ENCODE results near the gene NEURL4. TPM values are rescaled to one million over a fixed set of nuclear protein-coding genes. Genes with fewer than 3 reads are reported as not detected.

NEURL4 gene
- polyA plus RNA-seq, 2 of the 4 experiments (the other 2 are of a cell fraction): 12.2 to 50.4 TPM

DNA sequence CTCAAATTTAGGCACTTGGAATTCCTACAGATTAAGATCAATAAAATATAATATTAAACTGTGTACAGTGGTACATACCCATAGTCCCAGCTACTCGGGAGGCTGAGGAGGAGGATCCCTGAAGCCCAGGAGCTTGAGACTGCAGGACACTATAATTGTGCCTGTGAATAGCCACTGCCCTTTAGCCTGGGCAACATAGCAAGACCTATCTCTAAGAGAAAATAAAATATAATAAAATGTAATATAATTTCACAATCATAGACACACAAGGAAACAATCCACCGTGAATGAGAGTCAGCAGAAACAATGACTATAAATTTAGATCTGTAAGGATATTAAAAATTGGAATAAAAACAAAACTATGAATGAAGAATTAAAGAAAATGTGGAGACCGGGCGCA lies 41.7 kb upstream of the NEURL4 start:
- CTCF ChIA-PET: interaction anchor here (1.0 to 12.6 kb wide), 7 partner anchors 9 to 317 kb away, joined by 3 to 154 read pairs (median 5); partner anchors contain the start of genes KCTD11, TMEM95 and TP53
- POLR2A ChIA-PET: interaction anchor here (0.6 kb wide), 2 partner anchors 21 to 39 kb away, joined by 3 read pairs; no protein-coding TSS in a partner anchor
- FAIRE-seq: no peak

More for the DNA sequence above, 41.7 kb upstream of the NEURL4 start:
- Histone ChIP-seq H3K4me1 (no peaks in the 10 kb centered on the region), H3K9me3 (no peaks in the 10 kb centered on the region), H3K27ac (no peak overlapping the region), H3K4me3 (no peak overlapping the region), H3K4me2 (no peak overlapping the region)
- no peak for TF ChIP-seq ESRRA (IDR thresholded peaks at IDR 0.05; ENCODE audit: borderline replicate concordance, low read length)
- no peak for TF ChIP-seq ZFP36 (IDR thresholded peaks at IDR 0.05; ENCODE audit: borderline replicate concordance, partially characterized antibody)
- TF ChIP-seq RNF2 (IDR thresholded peaks at IDR 0.05; ENCODE audit: borderline replicate concordance, low read depth): no peak
- no peak for TF ChIP-seq BHLHE40 (IDR thresholded peaks at IDR 0.05; ENCODE audit: low read depth, low read length)
- no peak for TF ChIP-seq USF2 (IDR thresholded peaks at IDR 0.05)
- no peak for TF ChIP-seq PBX3 (IDR thresholded peaks at IDR 0.05)
- no peak for TF ChIP-seq NFE2L2 (conservative IDR thresholded peaks at IDR 0.05; ENCODE audit: low read length)
- TF ChIP-seq SMC3 (IDR thresholded peaks at IDR 0.05): no peak
- TF ChIP-seq KDM1A (IDR thresholded peaks at IDR 0.05; ENCODE audit: low read depth): no peak
- no peak for TF ChIP-seq CBX8 (IDR thresholded peaks at IDR 0.05)
- TF ChIP-seq MAFK (IDR thresholded peaks at IDR 0.05; ENCODE audit: partially characterized antibody): no peak
- TF ChIP-seq, protein P1, sequence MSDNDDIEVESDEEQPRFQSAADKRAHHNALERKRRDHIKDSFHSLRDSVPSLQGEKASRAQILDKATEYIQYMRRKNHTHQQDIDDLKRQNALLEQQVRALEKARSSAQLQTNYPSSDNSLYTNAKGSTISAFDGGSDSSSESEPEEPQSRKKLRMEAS (IDR thresholded peaks at IDR 0.05): no peak
- no peak for TF ChIP-seq SREBF2 (IDR thresholded peaks at IDR 0.05)
- no peak for TF ChIP-seq MYC (IDR thresholded peaks at IDR 0.05; ENCODE audit: borderline replicate concordance, low read length)
- no peak for TF ChIP-seq MAZ (IDR thresholded peaks at IDR 0.05; ENCODE audit: borderline replicate concordance, low read depth, low read length)
- no peak for TF ChIP-seq REST (IDR thresholded peaks at IDR 0.05)
- TF ChIP-seq EHF (CRISPR knock-in tag; IDR thresholded peaks at IDR 0.05): no peak
- TF ChIP-seq, protein P2, sequence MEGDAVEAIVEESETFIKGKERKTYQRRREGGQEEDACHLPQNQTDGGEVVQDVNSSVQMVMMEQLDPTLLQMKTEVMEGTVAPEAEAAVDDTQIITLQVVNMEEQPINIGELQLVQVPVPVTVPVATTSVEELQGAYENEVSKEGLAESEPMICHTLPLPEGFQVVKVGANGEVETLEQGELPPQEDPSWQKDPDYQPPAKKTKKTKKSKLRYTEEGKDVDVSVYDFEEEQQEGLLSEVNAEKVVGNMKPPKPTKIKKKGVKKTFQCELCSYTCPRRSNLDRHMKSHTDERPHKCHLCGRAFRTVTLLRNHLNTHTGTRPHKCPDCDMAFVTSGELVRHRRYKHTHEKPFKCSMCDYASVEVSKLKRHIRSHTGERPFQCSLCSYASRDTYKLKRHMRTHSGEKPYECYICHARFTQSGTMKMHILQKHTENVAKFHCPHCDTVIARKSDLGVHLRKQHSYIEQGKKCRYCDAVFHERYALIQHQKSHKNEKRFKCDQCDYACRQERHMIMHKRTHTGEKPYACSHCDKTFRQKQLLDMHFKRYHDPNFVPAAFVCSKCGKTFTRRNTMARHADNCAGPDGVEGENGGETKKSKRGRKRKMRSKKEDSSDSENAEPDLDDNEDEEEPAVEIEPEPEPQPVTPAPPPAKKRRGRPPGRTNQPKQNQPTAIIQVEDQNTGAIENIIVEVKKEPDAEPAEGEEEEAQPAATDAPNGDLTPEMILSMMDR (IDR thresholded peaks at IDR 0.05): no peak
- DNase-seq (ENCODE audit: low read depth in 1 of 2, low spot score in 1 of 2): no peak
- ATAC-seq: no peak
- 66% methylated on average over 4 of the region's 4 CpGs for WGBS (ENCODE audit: missing lambda C conversion rate)
